GM19452 (cell line): ENCODE results near the gene ACVR1B.
"Not testable (repeated sequence)": the region's sequence is repeated elsewhere in the genome, so short reads cannot be mapped to it uniquely, and the experiment has no call there.

Experiments
- ATAC-seq: cut with Tn5 transposase; IDR thresholded peaks from one replicate; pipeline ENCODE4 v1.9.1; 2021; ENCODE audit not compliant: unreplicated experiment

ACVR1B gene

GRCh38 chr12:51969643-51970042 is 18.1 kb downstream of the ACVR1B start:
- no peak for ATAC-seq

- peak; percentile 88 for ATAC-seq
These were observed 19.6 kb downstream of the ACVR1B start for GRCh38 chr12:51970904-51971646.

GRCh38 chr12:51971679-51972421 is 20.4 kb downstream of the ACVR1B start:
- ATAC-seq = peak; percentile 38

GRCh38 chr12:51972422-51972812 is 20.9 kb downstream of the ACVR1B start:
- ATAC-seq = no peak

- ATAC-seq = no peak
These were observed 21.4 kb downstream of the ACVR1B start for GRCh38 chr12:51972849-51973273.

- ATAC-seq = no peak
These were observed 22.1 kb downstream of the ACVR1B start for GRCh38 chr12:51973560-51973959.

- no peak for ATAC-seq
These were observed 23.1 kb downstream of the ACVR1B start for GRCh38 chr12:51974646-51975045.

- ATAC-seq = no peak
These were observed 23.7 kb downstream of the ACVR1B start for GRCh38 chr12:51975196-51975595.

- no peak for ATAC-seq
These were observed 25.1 kb downstream of the ACVR1B start for GRCh38 chr12:51976376-51977160.

GRCh38 chr12:51977320-51977753 is 25.8 kb downstream of the ACVR1B start:
- ATAC-seq = no peak

- not testable (repeated sequence) for ATAC-seq
These were observed 27.8 kb downstream of the ACVR1B start for GRCh38 chr12:51979306-51979705.

GRCh38 chr12:51980051-51980808 is 28.7 kb downstream of the ACVR1B start:
- no peak for ATAC-seq

- no peak for ATAC-seq
These were observed 29.3 kb downstream of the ACVR1B start for GRCh38 chr12:51980809-51981127.

- ATAC-seq = no peak
These were observed 33.2 kb downstream of the ACVR1B start for GRCh38 chr12:51984657-51985056.

GRCh38 chr12:51985154-51985835 is 33.8 kb downstream of the ACVR1B start:
- ATAC-seq = no peak

GRCh38 chr12:51986834-51987233 is 35.3 kb downstream of the ACVR1B start:
- no peak for ATAC-seq

GRCh38 chr12:51992246-51992645 is 40.7 kb downstream of the ACVR1B start:
- ATAC-seq = no peak

- ATAC-seq = no peak
These were observed 43.0 kb downstream of the ACVR1B start for GRCh38 chr12:51994539-51994820.

- ATAC-seq = no peak
These were observed 43.5 kb downstream of the ACVR1B start for GRCh38 chr12:51994959-51995358.

GRCh38 chr12:51997136-51997535 is 45.6 kb downstream of the ACVR1B start:
- ATAC-seq = no peak
